Ascending aorta (tissue), 2 donors: ENCODE data around the gene PCDHGA8. TPM values are rescaled to one million over a fixed set of nuclear protein-coding genes. Genes with fewer than 3 reads are reported as not detected.

ENCODE experiments used
- DNase-seq, 2 donors: peaks; one replicate each; pipeline ENCODE4 v3.0.0-alpha.2; 2019; ENCODE audit warnings: low spot score in 2 of 2
- H3K27ac ChIP-seq, 2 donors: fragments of 200-600 bp; sonication (generic); one replicate each; pipeline ENCODE4 v1.5.1; 2016 to 2017; ENCODE audit warnings: mild to moderate bottlenecking in 1 of 2
- H3K27me3 ChIP-seq: fragments of 200-600 bp; sonication (generic); one replicate; pipeline ENCODE4 v1.5.1; 2017
- H3K36me3 ChIP-seq, 2 donors: fragments of 200-600 bp; sonication (generic); one replicate each; pipeline ENCODE4 v1.5.1; 2016
- H3K4me1 ChIP-seq, 2 donors: fragments of 200-600 bp; sonication (generic); one replicate each; pipeline ENCODE4 v1.5.1; 2016 to 2017; ENCODE audit warnings: mild to moderate bottlenecking in 1 of 2
- H3K4me3 ChIP-seq, 2 donors: fragments of 200-600 bp; sonication (generic); one replicate each; pipeline ENCODE4 v1.5.1; 2016 to 2017; ENCODE audit warnings: mild to moderate bottlenecking in 1 of 2
- H3K9me3 ChIP-seq, 2 donors: fragments of 200-600 bp; sonication (generic); one replicate each; pipeline ENCODE4 v1.5.1; 2016
- CTCF ChIP-seq, 3 experiments: fragments of 200-600 bp in 2 of 3; fragments of 450-650 bp in 1 of 3; sonication (generic) in 2 of 3; IDR thresholded peaks; one replicate each; pipeline ENCODE4 v1.5.1; 2016 to 2019; ENCODE audit warnings: antibody characterized with exemption in 3 of 3, mild to moderate bottlenecking in 1 of 3, moderate library complexity in 1 of 3
- intact Hi-C: fragments of 100-400 bp; cut with DNase I; formaldehyde crosslinking; loops from one replicate; pipeline ENCODE4 v1.15.1; 2023
- total RNA-seq: library from RNA; depleted of rRNA; stranded (reverse); fragments of >200 nt; gene quantifications from one replicate; pipeline ENCODE4 v1.1.0, GENCODE V29; 2016

PCDHGA8 gene
- total RNA-seq, 1 donor from 2014 or later: 3.2 TPM

GRCh38 chr5:141437221-141437620 lies 44.8 kb downstream of the PCDHGA8 start:
- intact Hi-C loops: no loop called here
- Histone ChIP-seq H3K27ac (no peak overlapping the region), H3K27me3 (no peaks in the 10 kb centered on the region), H3K4me1 (no peaks in the 10 kb centered on the region), H3K36me3 (peaks cover 0 to 3% of the 10 kb centered on the region in 2 donors), H3K9me3 (peaks cover 86 to 100% of the 10 kb centered on the region in 2 donors), H3K4me3 (no peak overlapping the region)
- no peak for DNase-seq
- TF ChIP-seq CTCF (IDR thresholded peaks at IDR 0.05): no peak

GRCh38 chr5:141439411-141440141 lies 47.1 kb downstream of the PCDHGA8 start:
- TF ChIP-seq CTCF (IDR thresholded peaks at IDR 0.05): no peak
- DNase-seq: no peak
- Histone ChIP-seq H3K36me3 (peaks cover 0 to 3% of the 10 kb centered on the region in 2 donors), H3K4me3 (no peak overlapping the region), H3K27me3 (no peaks in the 10 kb centered on the region), H3K4me1 (no peaks in the 10 kb centered on the region), H3K9me3 (peaks cover 75 to 97% of the 10 kb centered on the region in 2 donors), H3K27ac (no peak overlapping the region)
- intact Hi-C loops: no loop called here

GRCh38 chr5:141440341-141440740 lies 47.9 kb downstream of the PCDHGA8 start:
- H3K4me1 ChIP-seq: no peaks in the 10 kb centered on the region
- no peaks in the 10 kb centered on the region for H3K27me3 ChIP-seq
- DNase-seq: no peak
- H3K36me3 ChIP-seq: peaks cover 0 to 3% of the 10 kb centered on the region in 2 donors
- intact Hi-C loops: no loop called here
- no peak for TF ChIP-seq CTCF (IDR thresholded peaks at IDR 0.05)
- no peak overlapping the region for H3K27ac ChIP-seq
- peaks cover 75 to 97% of the 10 kb centered on the region in 2 donors for H3K9me3 ChIP-seq
- no peak overlapping the region for H3K4me3 ChIP-seq

- no peak for TF ChIP-seq CTCF (IDR thresholded peaks at IDR 0.05)
- peaks cover 74 to 97% of the 10 kb centered on the region in 2 donors for H3K9me3 ChIP-seq
- no peak for DNase-seq
Observed at GRCh38 chr5:141441571-141442170, 49.2 kb downstream of the PCDHGA8 start.

More at GRCh38 chr5:141441571-141442170, 49.2 kb downstream of the PCDHGA8 start:
- Histone ChIP-seq H3K27me3 (no peaks in the 10 kb centered on the region), H3K27ac (no peak overlapping the region), H3K4me1 (no peaks in the 10 kb centered on the region), H3K36me3 (peaks cover 0 to 3% of the 10 kb centered on the region in 2 donors), H3K4me3 (no peak overlapping the region)
- intact Hi-C loops: no loop called here

Other genes with a start within 250 kb of the PCDHGA8 start
- 1.5 TPM for gene PCDHB6, start 242.6 kb upstream of the PCDHGA8 start, total RNA-seq
- gene PCDHB7, start 220.0 kb upstream of the PCDHGA8 start, total RNA-seq: 7.6 TPM
- gene PCDHB8, start 214.8 kb upstream of the PCDHGA8 start, total RNA-seq: 0.11 TPM
- 18.3 TPM for gene PCDHB16, start 210.2 kb upstream of the PCDHGA8 start, total RNA-seq
- gene PCDHB9, start 205.5 kb upstream of the PCDHGA8 start, total RNA-seq: 1.9 TPM
- 0.21 TPM for gene PCDHB10, start 200.3 kb upstream of the PCDHGA8 start, total RNA-seq
- 7.1 TPM for gene PCDHB11, start 193.0 kb upstream of the PCDHGA8 start, total RNA-seq
- gene PCDHB12, start 183.9 kb upstream of the PCDHGA8 start, total RNA-seq: 19.7 TPM
- gene PCDHB13, start 178.7 kb upstream of the PCDHGA8 start, total RNA-seq: 6.7 TPM
- 10.6 TPM for gene PCDHB14, start 169.3 kb upstream of the PCDHGA8 start, total RNA-seq
- gene PCDHB15, start 147.2 kb upstream of the PCDHGA8 start, total RNA-seq: 2.9 TPM
- not detected for gene SLC25A2, start 88.6 kb upstream of the PCDHGA8 start, total RNA-seq
- 30.1 TPM for gene TAF7, start 71.8 kb upstream of the PCDHGA8 start, total RNA-seq
- not detected for gene PCDHGA1, start 62.1 kb upstream of the PCDHGA8 start, total RNA-seq
- gene PCDHGA2, start 53.9 kb upstream of the PCDHGA8 start, total RNA-seq: 4.9 TPM
- gene PCDHGA3, start 48.8 kb upstream of the PCDHGA8 start, total RNA-seq: 9.2 TPM
- gene PCDHGB1, start 42.5 kb upstream of the PCDHGA8 start, total RNA-seq: 1.8 TPM
- gene PCDHGA4, start 37.6 kb upstream of the PCDHGA8 start, total RNA-seq: 4.3 TPM
- 12.2 TPM for gene PCDHGB2, start 32.6 kb upstream of the PCDHGA8 start, total RNA-seq
- 4.5 TPM for gene PCDHGA5, start 28.5 kb upstream of the PCDHGA8 start, total RNA-seq
- 14.4 TPM for gene PCDHGB3, start 22.4 kb upstream of the PCDHGA8 start, total RNA-seq
- 2.0 TPM for gene PCDHGA6, start 18.7 kb upstream of the PCDHGA8 start, total RNA-seq
- 4.2 TPM for gene PCDHGA7, start 9.9 kb upstream of the PCDHGA8 start, total RNA-seq
- gene PCDHGB4, start 4.9 kb upstream of the PCDHGA8 start, total RNA-seq: 3.6 TPM
- 19.6 TPM for gene PCDHGB5, start 5.3 kb downstream of the PCDHGA8 start, total RNA-seq
- 3.2 TPM for gene PCDHGA9, start 10.1 kb downstream of the PCDHGA8 start, total RNA-seq
- 3.9 TPM for gene PCDHGB6, start 15.4 kb downstream of the PCDHGA8 start, total RNA-seq
- 4.4 TPM for gene PCDHGA10, start 20.4 kb downstream of the PCDHGA8 start, total RNA-seq
- gene PCDHGB7, start 25.0 kb downstream of the PCDHGA8 start, total RNA-seq: 10.2 TPM
- 5.3 TPM for gene PCDHGA11, start 28.4 kb downstream of the PCDHGA8 start, total RNA-seq
- 18.5 TPM for gene PCDHGA12, start 37.9 kb downstream of the PCDHGA8 start, total RNA-seq
- gene PCDHGC3, start 83.3 kb downstream of the PCDHGA8 start, total RNA-seq: 51.4 TPM
- 59.3 TPM for gene PCDHGC4, start 92.4 kb downstream of the PCDHGA8 start, total RNA-seq
- gene PCDHGC5, start 96.4 kb downstream of the PCDHGA8 start, total RNA-seq: 0.11 TPM
- 65.8 TPM for gene DIAPH1, start 226.4 kb downstream of the PCDHGA8 start, total RNA-seq
- 43.4 TPM for gene HDAC3, start 244.2 kb downstream of the PCDHGA8 start, total RNA-seq
- gene RELL2, start 244.4 kb downstream of the PCDHGA8 start, total RNA-seq: 1.4 TPM